Measurements from ENCODE around the gene SLC35G6.
A peak's percentile ranks its signal among the peaks of the same experiment; 100 is the strongest.
"Not testable (repeated sequence)": the region's sequence is repeated elsewhere in the genome, so short reads cannot be mapped to it uniquely, and the experiment has no call there.

Gene SLC35G6

DNA sequence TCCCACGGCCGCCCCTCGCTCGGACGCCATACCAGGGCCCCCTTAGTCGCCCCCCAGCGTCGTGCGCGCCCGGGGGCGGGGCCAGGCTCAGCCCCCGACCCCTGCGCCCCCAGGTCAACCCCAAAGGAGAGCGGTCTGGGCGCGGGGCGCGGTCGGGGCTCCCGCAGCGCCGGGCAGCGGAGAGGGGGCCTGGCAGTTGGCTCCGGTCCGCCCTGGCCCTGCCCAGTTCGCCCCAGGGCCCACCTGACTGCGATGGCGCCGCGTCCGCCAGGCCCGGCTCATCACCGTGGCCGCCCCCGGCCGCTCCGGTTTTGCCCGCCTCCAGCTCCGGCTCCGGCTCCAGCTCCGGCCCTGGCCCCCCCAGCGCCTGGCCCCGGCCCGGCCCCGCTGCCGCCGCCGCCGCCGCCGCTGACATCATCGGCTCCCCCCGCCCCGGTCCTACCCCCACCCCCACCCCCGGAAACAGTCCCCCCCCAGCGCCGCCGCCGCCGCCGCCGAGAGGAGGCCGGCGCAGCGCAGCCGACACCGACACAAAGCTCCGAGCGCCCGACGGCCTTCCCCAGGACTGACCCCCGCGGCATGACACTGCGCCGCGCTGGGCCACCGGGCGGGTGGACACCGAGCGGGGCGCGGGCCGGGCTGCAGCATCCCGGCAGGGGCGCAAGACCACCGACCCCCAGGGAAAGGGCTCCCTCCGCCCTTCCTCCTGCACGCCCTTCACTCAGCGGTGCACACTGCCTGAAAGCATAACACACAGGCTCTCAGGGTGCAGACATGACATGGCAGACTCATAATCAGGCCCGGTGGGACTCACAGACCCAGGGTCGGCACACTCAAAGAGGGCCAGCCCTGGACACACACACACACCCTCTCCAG is 1.8 kb upstream of the SLC35G6 start, which contains the start of gene ZBTB4:
Gene ZBTB4, minus strand, starts transcription at position 419 of the 876 bp plus-strand sequence. CDS start 12,830 bp downstream, outside the sequence.
- peak; percentile 35 for DNase-seq (ENCODE audit: low read depth, low spot score)
- in situ Hi-C loops (cut with HindIII; ENCODE audit: low sequenced_read_pairs) = no loop called here
- TF ChIP-seq, protein P1, sequence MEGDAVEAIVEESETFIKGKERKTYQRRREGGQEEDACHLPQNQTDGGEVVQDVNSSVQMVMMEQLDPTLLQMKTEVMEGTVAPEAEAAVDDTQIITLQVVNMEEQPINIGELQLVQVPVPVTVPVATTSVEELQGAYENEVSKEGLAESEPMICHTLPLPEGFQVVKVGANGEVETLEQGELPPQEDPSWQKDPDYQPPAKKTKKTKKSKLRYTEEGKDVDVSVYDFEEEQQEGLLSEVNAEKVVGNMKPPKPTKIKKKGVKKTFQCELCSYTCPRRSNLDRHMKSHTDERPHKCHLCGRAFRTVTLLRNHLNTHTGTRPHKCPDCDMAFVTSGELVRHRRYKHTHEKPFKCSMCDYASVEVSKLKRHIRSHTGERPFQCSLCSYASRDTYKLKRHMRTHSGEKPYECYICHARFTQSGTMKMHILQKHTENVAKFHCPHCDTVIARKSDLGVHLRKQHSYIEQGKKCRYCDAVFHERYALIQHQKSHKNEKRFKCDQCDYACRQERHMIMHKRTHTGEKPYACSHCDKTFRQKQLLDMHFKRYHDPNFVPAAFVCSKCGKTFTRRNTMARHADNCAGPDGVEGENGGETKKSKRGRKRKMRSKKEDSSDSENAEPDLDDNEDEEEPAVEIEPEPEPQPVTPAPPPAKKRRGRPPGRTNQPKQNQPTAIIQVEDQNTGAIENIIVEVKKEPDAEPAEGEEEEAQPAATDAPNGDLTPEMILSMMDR (IDR thresholded peaks at IDR 0.05; ENCODE audit: low read depth, low read length) = no peak
- H3K4me3 ChIP-seq (ENCODE audit: low read depth, low read length) = peak within 1 kb of the TSS; percentile 69

DNA sequence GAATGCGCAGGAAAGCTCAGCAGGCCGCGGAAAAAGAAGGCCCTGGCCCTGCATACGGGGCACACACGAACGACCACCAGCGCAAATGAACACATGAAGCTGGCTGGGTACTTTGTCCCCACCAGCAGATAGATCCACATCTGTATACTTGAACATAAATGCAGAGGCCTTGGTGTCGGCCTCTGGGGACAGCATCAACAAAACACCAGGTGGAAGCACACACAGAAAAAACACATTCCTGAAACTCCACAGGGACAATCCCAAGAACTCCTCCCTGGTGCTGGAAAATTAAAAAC is 1.2 kb upstream of the SLC35G6 start:
- H3K4me3 ChIP-seq (ENCODE audit: low read depth, low read length) = peak overlapping the region; percentile 69
- DNase-seq (ENCODE audit: low read depth, low spot score) = no peak
- TF ChIP-seq, protein P1 (IDR thresholded peaks at IDR 0.05; ENCODE audit: low read depth, low read length) = no peak
- in situ Hi-C loops (cut with HindIII; ENCODE audit: low sequenced_read_pairs) = no loop called here

DNA sequence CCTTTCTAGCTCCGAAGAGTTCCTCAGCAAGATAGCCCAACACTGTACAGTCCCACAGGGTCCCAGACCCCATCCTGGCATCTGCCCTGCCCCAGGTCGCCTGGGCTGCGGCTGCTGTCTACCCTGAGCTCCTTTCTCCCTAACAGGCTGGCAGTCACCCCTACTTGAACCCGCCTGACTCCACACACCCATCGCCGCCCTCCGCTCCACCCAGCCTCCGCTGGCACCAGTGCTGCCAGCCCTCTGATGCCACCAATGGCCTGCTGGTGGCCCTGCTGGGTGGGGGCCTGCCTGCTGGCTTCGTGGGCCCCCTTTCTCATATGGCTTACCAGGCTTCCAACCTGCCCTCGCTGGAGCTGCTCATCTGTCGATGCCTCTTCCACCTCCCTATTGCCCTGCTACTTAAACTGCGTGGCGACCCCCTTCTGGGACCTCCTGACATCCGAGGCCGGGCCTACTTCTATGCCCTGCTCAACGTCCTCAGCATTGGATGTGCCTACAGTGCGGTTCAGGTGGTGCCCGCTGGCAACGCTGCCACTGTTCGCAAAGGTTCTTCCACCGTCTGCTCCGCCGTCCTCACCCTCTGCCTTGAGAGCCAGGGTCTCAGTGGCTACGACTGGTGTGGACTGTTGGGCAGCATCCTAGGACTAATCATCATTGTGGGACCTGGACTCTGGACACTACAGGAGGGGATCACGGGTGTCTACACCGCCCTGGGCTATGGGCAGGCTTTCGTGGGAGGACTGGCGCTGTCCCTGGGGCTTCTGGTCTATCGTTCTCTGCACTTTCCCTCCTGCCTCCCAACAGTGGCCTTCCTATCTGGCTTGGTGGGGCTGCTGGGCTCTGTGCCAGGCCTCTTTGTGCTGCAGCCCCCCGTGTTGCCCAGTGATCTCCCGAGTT is 846 bp downstream of the SLC35G6 start:
- in situ Hi-C loops (cut with HindIII; ENCODE audit: low sequenced_read_pairs); DNase-seq (ENCODE audit: low read depth, low spot score); H3K4me3 ChIP-seq (ENCODE audit: low read depth, low read length): not testable (repeated sequence)

DNA sequence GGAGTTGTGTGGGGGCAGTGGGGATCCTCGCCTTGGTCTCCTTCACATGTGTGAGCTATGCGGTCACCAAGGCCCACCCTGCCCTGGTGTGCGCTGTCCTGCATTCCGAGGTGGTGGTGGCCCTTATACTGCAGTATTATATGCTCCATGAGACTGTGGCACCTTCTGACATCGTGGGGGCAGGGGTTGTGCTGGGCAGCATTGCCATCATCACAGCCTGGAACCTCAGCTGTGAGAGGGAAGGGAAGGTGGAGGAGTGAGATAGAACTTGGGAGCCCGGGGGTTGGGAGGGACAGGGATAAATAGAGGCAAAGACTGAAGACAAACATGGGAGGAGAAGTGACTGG is 1.5 kb downstream of the SLC35G6 start:
- in situ Hi-C loops (cut with HindIII; ENCODE audit: low sequenced_read_pairs); DNase-seq (ENCODE audit: low read depth, low spot score): not testable (repeated sequence)
- H3K4me3 ChIP-seq (ENCODE audit: low read depth, low read length) = peak overlapping the region; percentile 81

DNA sequence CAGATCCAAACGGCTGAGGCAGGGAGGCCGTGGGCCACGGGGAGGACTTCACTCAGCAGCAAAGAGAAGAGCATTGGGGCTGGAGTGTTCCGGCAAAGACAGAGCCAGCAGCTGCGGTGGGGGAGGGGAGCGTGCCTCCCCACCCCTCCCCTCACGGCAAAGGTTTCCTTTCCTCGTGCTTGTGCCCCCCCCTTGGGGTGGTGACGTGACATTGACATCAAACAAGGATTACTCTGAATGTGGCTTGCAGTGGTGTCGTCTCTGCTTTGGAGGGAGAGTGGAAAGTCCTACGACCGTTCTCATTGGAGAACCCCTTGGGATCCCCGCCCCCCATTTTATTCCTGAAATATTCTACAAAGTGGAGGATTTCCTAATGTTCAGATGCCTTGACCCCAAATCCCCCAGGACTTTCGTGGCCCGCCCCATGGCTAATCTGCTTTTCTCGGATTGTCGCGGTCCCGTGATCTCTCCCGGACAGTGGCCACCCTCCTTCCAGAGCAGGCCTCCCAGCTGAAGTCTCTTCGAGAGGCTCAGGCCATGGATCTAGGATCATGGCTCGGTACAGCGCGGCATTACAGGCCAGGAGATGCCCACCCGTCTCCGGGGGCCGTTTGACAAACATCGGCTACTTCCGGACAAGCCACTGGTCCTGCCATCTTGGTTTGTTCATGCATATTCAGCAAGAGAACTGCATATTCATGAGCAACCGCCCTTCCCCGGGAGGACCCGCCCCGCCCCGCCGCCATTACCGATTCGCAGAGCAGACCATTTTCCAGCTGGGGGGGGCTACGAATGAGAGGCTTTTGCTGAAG is 2.2 kb downstream of the SLC35G6 start:
- in situ Hi-C loops (cut with HindIII; ENCODE audit: low sequenced_read_pairs) = no loop called here
- DNase-seq (ENCODE audit: low read depth, low spot score) = peak; percentile 88
- peak overlapping the region; percentile 81 for H3K4me3 ChIP-seq (ENCODE audit: low read depth, low read length)
- TF ChIP-seq, protein P1 (IDR thresholded peaks at IDR 0.05; ENCODE audit: low read depth, low read length) = no peak

DNA sequence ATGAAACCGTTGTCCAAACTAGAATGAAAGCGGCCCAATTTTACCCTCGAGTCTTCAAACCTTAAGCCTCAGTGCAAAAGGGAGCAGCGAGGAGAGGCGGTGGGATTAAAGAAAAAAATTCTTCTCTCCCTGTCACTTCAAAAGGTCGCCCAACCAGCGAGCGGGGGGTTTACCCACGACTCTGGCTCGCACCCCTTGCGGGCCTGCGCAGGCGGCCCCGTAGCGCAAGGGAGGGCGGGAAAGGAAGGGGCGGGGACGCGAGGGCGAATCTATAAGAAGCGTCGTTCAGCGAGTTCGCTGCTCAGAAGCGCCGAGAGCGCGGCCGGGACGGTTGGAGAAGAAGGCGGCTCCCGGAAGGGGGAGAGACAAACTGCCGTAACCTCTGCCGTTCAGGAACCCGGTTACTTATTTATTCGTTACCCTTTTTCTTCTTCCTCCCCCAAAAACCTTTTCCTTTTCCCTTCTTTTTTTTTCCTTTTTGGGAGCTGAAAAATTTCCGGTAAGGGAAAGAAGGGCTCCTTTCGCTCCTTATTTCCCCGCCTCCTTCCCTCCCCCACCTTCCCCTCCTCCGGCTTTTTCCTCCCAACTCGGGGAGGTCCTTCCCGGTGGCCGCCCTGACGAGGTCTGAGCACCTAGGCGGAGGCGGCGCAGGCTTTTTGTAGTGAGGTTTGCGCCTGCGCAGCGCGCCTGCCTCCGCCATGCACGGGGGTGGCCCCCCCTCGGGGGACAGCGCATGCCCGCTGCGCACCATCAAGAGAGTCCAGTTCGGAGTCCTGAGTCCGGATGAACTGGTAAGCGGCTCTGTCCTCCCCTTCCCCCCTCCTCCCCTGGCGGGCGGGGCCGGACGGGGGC is 3.0 kb downstream of the SLC35G6 start, which contains the start of gene POLR2A:
Gene POLR2A, plus strand, starts transcription at position 300 of the 852 bp plus-strand sequence.
- TF ChIP-seq, protein P1 (IDR thresholded peaks at IDR 0.05; ENCODE audit: low read depth, low read length) = no peak
- peak within 1 kb of the TSS; percentile 81 for H3K4me3 ChIP-seq (ENCODE audit: low read depth, low read length)
- in situ Hi-C loops (cut with HindIII; ENCODE audit: low sequenced_read_pairs) = no loop called here
- peak; percentile 99 for DNase-seq (ENCODE audit: low read depth, low spot score)

All from astrocyte of the spinal cord (primary cell).